Activated CD8-positive, alpha-beta T cell treated with anti-CD3 and anti-CD28 coated beads for 36 hours (primary cell): ENCODE data around the gene NAAA. TPM values are rescaled to one million over a fixed set of nuclear protein-coding genes. Genes with fewer than 3 reads are reported as not detected.

ENCODE experiments used
- ATAC-seq: fragments of 200-7000 bp; cut with Tn5 transposase; one replicate; pipeline ENCODE4 v1.10.0; 2021; ENCODE audit warnings: mild to moderate bottlenecking, moderate library complexity
- CTCF ChIA-PET: fragments of 350-600 bp; sonication (Branson Sonifier 250); formaldehyde crosslinking; loops from one replicate; lab custom pipeline; 2021; ENCODE audit warnings: antibody characterized with exemption; lab: Charles Lee
- POLR2A ChIA-PET: fragments of 350-600 bp; sonication (Branson Sonifier 250); formaldehyde crosslinking; loops from one replicate; lab custom pipeline; 2021; ENCODE audit warnings: antibody characterized with exemption; lab: Charles Lee
- DNase-seq: peaks from one replicate; pipeline ENCODE4 v3.0.0-alpha.2; 2020
- H3K27ac Mint-ChIP-seq: one replicate; pipeline ENCODE4 v1.8.0; 2021; ENCODE audit warnings: mild to moderate bottlenecking, mixed read lengths
- H3K27me3 Mint-ChIP-seq: one replicate; pipeline ENCODE4 v1.8.0; 2021; ENCODE audit warnings: mixed read lengths
- H3K36me3 Mint-ChIP-seq: one replicate; pipeline ENCODE4 v1.8.0; 2021; ENCODE audit warnings: low read depth, mixed read lengths
- H3K4me1 Mint-ChIP-seq: one replicate; pipeline ENCODE4 v1.8.0; 2021; ENCODE audit warnings: low read depth, mixed read lengths
- H3K4me3 Mint-ChIP-seq: one replicate; pipeline ENCODE4 v1.8.0; 2021; ENCODE audit warnings: mild to moderate bottlenecking, moderate library complexity, mixed read lengths
- H3K9me3 Mint-ChIP-seq: one replicate; pipeline ENCODE4 v1.8.0; 2021; ENCODE audit warnings: mixed read lengths
- CTCF ChIP-seq: fragments of 200-600 bp; IDR thresholded peaks from one replicate; pipeline ENCODE4 v1.8.0; 2022; ENCODE audit warnings: antibody characterized with exemption, mild to moderate bottlenecking
- intact Hi-C: fragments of 100-400 bp; cut with micrococcal nuclease; formaldehyde crosslinking; loops from one replicate; pipeline ENCODE4 v1.10.0; 2022
- total RNA-seq, 2 experiments: library from RNA; stranded (reverse); gene quantifications; one replicate each; pipeline ENCODE4 v1.2.3, GENCODE V29; 2021

NAAA gene
- total RNA-seq, 2 experiments from 2014 or later: 18.7 to 22.2 TPM

- CTCF ChIA-PET: interaction anchor here (1.0 to 1.1 kb wide), 2 partner anchors 20 to 21 kb away, joined by 3 to 5 read pairs; no protein-coding TSS in a partner anchor
- H3K9me3 Mint-ChIP-seq: no peaks in the 10 kb centered on the region
- H3K27me3 Mint-ChIP-seq: no peaks in the 10 kb centered on the region
- POLR2A ChIA-PET: no interaction called here
- TF ChIP-seq CTCF: no peak
- no peaks in the 10 kb centered on the region for H3K4me1 Mint-ChIP-seq
- intact Hi-C loops: no loop called here
- H3K27ac Mint-ChIP-seq: no peak overlapping the region
- H3K36me3 Mint-ChIP-seq: no peaks in the 10 kb centered on the region
- ATAC-seq (no peak), DNase-seq (no peak)
- no peak overlapping the region for H3K4me3 Mint-ChIP-seq
Measured at GRCh38 chr4:75876218-75876617, 64.6 kb downstream of the NAAA start.

- CTCF ChIA-PET: interaction anchor here (0.7 to 1.0 kb wide), 3 partner anchors 21 to 125 kb away, joined by 3 to 4 read pairs (median 4); no protein-coding TSS in a partner anchor
- ATAC-seq: no peak
- Mint-ChIP-seq H3K4me1 (no peaks in the 10 kb centered on the region), H3K27me3 (no peaks in the 10 kb centered on the region), H3K36me3 (no peaks in the 10 kb centered on the region), H3K27ac (no peak overlapping the region), H3K9me3 (no peaks in the 10 kb centered on the region), H3K4me3 (no peak overlapping the region)
- intact Hi-C loops: no loop called here
- TF ChIP-seq CTCF: no peak
- POLR2A ChIA-PET: no interaction called here
- DNase-seq: no peak
Measured at GRCh38 chr4:75869100-75869499, 71.7 kb downstream of the NAAA start.

GRCh38 chr4:75867130-75867529, 73.7 kb downstream of the NAAA start:
- TF ChIP-seq CTCF: no peak
- intact Hi-C loops: no loop called here
- ChIA-PET POLR2A (interaction anchor here (0.7 kb wide), 1 partner anchor 123 kb away, joined by 3 read pairs; no protein-coding TSS in a partner anchor), CTCF (interaction anchor here (1.5 kb wide), 1 partner anchor 19 kb away, joined by 7 read pairs; no protein-coding TSS in a partner anchor)
- Mint-ChIP-seq H3K27ac (no peak overlapping the region), H3K4me3 (no peak overlapping the region), H3K4me1 (no peaks in the 10 kb centered on the region), H3K36me3 (no peaks in the 10 kb centered on the region), H3K27me3 (no peaks in the 10 kb centered on the region), H3K9me3 (peaks cover 3% of the 10 kb centered on the region)
- DNase-seq (no peak), ATAC-seq (no peak)

Other genes with a start within 250 kb of the NAAA start
- 10 to 100 TPM; 50.5 to 52.0 TPM for gene USO1, start 216.4 kb downstream of the NAAA start, total RNA-seq
- gene PPEF2, start 38.6 kb downstream of the NAAA start, total RNA-seq: under 1 TPM; 0.11 to 0.25 TPM
- gene SDAD1, start 49.9 kb upstream of the NAAA start, total RNA-seq: 10 to 100 TPM; 45.0 to 47.5 TPM
- 1 to 10 TPM; 1.3 to 1.5 TPM for gene CXCL9, start 66.5 kb upstream of the NAAA start, total RNA-seq
- 1 to 10 TPM in 1 of 2 experiments, under 1 TPM in 1; 0.68 to 1.1 TPM for gene CXCL10, start 82.5 kb upstream of the NAAA start, total RNA-seq
- gene CXCL11, start 95.1 kb upstream of the NAAA start, total RNA-seq: not detected
- gene ART3, start 133.7 kb upstream of the NAAA start, total RNA-seq: not detected
- 10 to 100 TPM; 61.7 to 61.9 TPM for gene NUP54, start 207.4 kb upstream of the NAAA start, total RNA-seq